OCI-LY1 (cell line): ENCODE measurements around the gene SHMT1.
"Not testable (repeated sequence)": the region's sequence is repeated elsewhere in the genome, so short reads cannot be mapped to it uniquely, and the experiment has no call there.

Source experiments
- H2AFZ ChIP-seq: fragments of 200-600 bp; sonication (generic), shearing (Covaris generic); 2 replicates; pipeline ENCODE4 v1.6.0; 2014; ENCODE audit warnings: antibody characterized with exemption, mild to moderate bottlenecking, low read length
- H3F3A ChIP-seq: fragments of 200-600 bp; sonication (generic), shearing (Covaris generic); 2 replicates; pipeline ENCODE4 v1.6.0; 2014; ENCODE audit warnings: mild to moderate bottlenecking, antibody characterized with exemption, low read length, moderate library complexity; ENCODE audit not compliant: insufficient read depth
- H3K27ac ChIP-seq: fragments of 200-600 bp; sonication (generic); 2 replicates; pipeline ENCODE4 v1.5.1; 2014; ENCODE audit warnings: low read length, mixed run types, mild to moderate bottlenecking, low read depth; ENCODE audit not compliant: poor library complexity, severe bottlenecking
- H3K27me3 ChIP-seq: fragments of 200-600 bp; sonication (generic); 2 replicates; pipeline ENCODE4 v1.6.0; 2014; ENCODE audit warnings: antibody characterized with exemption, mild to moderate bottlenecking, low read length, moderate library complexity; ENCODE audit not compliant: insufficient read depth
- H3K36me3 ChIP-seq: fragments of 200-600 bp; sonication (generic); 2 replicates; pipeline ENCODE4 v1.6.1; 2014; ENCODE audit warnings: mild to moderate bottlenecking, antibody characterized with exemption, low read length, moderate library complexity, mixed read lengths; ENCODE audit not compliant: insufficient read depth
- H3K4me1 ChIP-seq: fragments of 200-600 bp; sonication (generic); 2 replicates; pipeline ENCODE4 v1.5.1; 2014; ENCODE audit warnings: mild to moderate bottlenecking, low read length, moderate library complexity; ENCODE audit not compliant: insufficient read depth, severe bottlenecking
- H3K4me2 ChIP-seq: fragments of 200-600 bp; sonication (generic), shearing (Covaris generic); 2 replicates; pipeline ENCODE4 v1.6.1; 2014; ENCODE audit warnings: low read length
- H3K4me3 ChIP-seq: fragments of 200-600 bp; sonication (generic); 2 replicates; pipeline ENCODE4 v1.5.1; 2014; ENCODE audit warnings: low read length, low read depth, mild to moderate bottlenecking, mixed read lengths; ENCODE audit not compliant: poor library complexity, severe bottlenecking
- H3K79me2 ChIP-seq: fragments of 200-600 bp; shearing (Covaris generic); 2 replicates; pipeline ENCODE4 v1.6.1; 2016; ENCODE audit warnings: mixed run types, low read length, mixed read lengths; ENCODE audit not compliant: insufficient read depth
- H3K9ac ChIP-seq: fragments of 200-600 bp; sonication (generic), shearing (Covaris generic); 2 replicates; pipeline ENCODE4 v1.6.1; 2014; ENCODE audit warnings: mild to moderate bottlenecking, low read length, mixed read lengths
- H3K9me2 ChIP-seq: fragments of 200-600 bp; sonication (generic), shearing (Covaris generic); 2 replicates; pipeline ENCODE4 v1.6.1; 2014; ENCODE audit warnings: low read depth, mild to moderate bottlenecking, low read length, mixed read lengths
- H3K9me3 ChIP-seq: fragments of 200-600 bp; shearing (Covaris generic); 2 replicates; pipeline ENCODE4 v1.6.1; 2014; ENCODE audit warnings: low read length, mixed read lengths
- H4K20me1 ChIP-seq: fragments of 200-600 bp; sonication (generic), shearing (Covaris generic); 2 replicates; pipeline ENCODE4 v1.6.0; 2016; ENCODE audit warnings: mild to moderate bottlenecking, low read length; ENCODE audit not compliant: insufficient read depth
- EZH2 ChIP-seq: fragments of 200-600 bp; sonication (generic), shearing (Covaris generic); IDR thresholded peaks from 2 replicates; pipeline ENCODE4 v1.8.0; 2017; ENCODE audit warnings: borderline replicate concordance, mixed run types, mild to moderate bottlenecking, antibody characterized with exemption, low read length, moderate library complexity, mixed read lengths
- TF ChIP-seq, protein P1 (sequence below): fragments of 200-600 bp; sonication (generic), shearing (Covaris generic); IDR thresholded peaks from 2 replicates; pipeline ENCODE4 v1.5.1; 2017; ENCODE audit warnings: mild to moderate bottlenecking, antibody characterized with exemption, low read length, moderate library complexity, mixed read lengths

The SHMT1 gene

DNA sequence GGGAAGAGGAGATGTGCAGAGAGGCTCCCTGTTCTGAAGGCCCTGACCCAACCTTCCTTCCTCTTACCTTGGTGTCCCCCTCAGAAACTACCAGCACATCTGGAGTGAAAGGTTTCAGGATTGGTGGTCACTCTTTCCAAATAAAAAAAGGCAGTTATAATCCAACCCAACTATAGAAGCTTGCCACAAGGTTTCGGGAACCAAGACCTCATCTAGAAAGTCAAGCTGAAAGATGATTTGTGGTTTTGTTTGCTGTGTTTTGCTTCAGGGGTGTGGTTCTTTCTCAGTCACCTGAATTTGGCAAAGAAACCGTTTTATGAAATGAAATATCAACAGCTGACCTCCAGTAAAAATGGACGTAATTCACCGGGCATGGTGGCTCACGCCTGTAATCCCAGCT, 19.3 kb downstream of the SHMT1 start:
- no peaks in the 10 kb centered on the region for H3K9me3 ChIP-seq
- H3K9me2 ChIP-seq = no peaks in the 10 kb centered on the region
- no peak overlapping the region for H3K4me2 ChIP-seq
- no peak overlapping the region for H2AFZ ChIP-seq
- no peaks in the 10 kb centered on the region for H3F3A ChIP-seq
- H3K79me2 ChIP-seq = no peaks in the 10 kb centered on the region
- H3K27me3 ChIP-seq = no peaks in the 10 kb centered on the region
- no peak overlapping the region for H3K27ac ChIP-seq
- no peak overlapping the region for H3K4me3 ChIP-seq
- TF ChIP-seq, protein P1, sequence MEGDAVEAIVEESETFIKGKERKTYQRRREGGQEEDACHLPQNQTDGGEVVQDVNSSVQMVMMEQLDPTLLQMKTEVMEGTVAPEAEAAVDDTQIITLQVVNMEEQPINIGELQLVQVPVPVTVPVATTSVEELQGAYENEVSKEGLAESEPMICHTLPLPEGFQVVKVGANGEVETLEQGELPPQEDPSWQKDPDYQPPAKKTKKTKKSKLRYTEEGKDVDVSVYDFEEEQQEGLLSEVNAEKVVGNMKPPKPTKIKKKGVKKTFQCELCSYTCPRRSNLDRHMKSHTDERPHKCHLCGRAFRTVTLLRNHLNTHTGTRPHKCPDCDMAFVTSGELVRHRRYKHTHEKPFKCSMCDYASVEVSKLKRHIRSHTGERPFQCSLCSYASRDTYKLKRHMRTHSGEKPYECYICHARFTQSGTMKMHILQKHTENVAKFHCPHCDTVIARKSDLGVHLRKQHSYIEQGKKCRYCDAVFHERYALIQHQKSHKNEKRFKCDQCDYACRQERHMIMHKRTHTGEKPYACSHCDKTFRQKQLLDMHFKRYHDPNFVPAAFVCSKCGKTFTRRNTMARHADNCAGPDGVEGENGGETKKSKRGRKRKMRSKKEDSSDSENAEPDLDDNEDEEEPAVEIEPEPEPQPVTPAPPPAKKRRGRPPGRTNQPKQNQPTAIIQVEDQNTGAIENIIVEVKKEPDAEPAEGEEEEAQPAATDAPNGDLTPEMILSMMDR = no peak
- TF ChIP-seq EZH2 = no peak
- H3K4me1 ChIP-seq = no peaks in the 10 kb centered on the region
- H3K36me3 ChIP-seq = peaks cover 85% of the 10 kb centered on the region
- no peak overlapping the region for H3K9ac ChIP-seq
- no peaks in the 10 kb centered on the region for H4K20me1 ChIP-seq

DNA sequence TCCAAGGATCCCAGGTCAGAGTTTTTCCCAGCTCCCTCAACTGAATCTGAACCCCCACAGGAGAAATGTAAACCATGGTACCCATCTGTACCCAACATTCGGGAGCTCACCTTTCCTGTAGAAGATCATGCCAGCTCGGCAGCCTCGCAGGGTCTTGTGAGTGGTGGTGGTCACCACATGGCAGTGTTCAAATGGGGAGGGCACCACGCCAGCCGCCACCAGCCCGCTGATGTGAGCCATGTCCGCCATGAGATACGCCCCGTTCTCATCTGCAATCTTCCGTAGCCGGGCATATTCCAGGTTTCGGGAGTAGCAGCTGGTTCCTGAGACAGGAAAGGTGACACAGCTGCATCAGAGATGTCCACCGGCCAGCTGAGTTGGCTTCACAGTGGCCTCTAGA, 23.4 kb downstream of the SHMT1 start:
- Histone ChIP-seq H3K27ac (no peak overlapping the region), H2AFZ (no peak overlapping the region), H3K9me2 (no peaks in the 10 kb centered on the region), H3K4me1 (no peaks in the 10 kb centered on the region), H3K9me3 (no peaks in the 10 kb centered on the region), H3K36me3 (peaks cover 71% of the 10 kb centered on the region), H3K79me2 (no peaks in the 10 kb centered on the region), H3K27me3 (no peaks in the 10 kb centered on the region), H3F3A (no peaks in the 10 kb centered on the region), H3K9ac (no peak overlapping the region), H3K4me2 (no peak overlapping the region), H4K20me1 (no peaks in the 10 kb centered on the region), H3K4me3 (no peak overlapping the region)
- TF ChIP-seq, protein P1 = no peak
- no peak for TF ChIP-seq EZH2

DNA sequence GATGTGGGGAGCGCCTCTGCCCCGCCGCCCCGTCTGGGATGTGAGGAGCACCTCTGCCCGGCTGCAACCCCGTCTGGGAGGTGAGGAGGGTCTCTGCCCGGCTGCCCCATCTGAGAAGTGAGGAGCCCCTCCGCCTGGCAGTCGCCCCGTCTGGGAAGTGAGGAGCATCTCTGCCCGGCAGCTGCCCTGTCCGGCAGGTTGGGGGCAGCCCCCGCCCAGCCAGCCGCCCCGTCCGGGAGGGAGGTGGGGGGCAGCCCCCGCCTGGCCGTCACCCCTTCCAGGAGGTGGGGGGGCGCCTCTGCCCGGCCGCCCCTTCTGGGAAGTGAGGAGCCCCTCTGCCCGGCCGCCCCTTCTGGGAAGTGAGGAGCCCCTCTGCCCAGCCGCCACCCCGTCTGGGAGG, 25.2 kb downstream of the SHMT1 start:
- not testable (repeated sequence) for H3K4me3 ChIP-seq, H4K20me1 ChIP-seq, H3K9me2 ChIP-seq, H2AFZ ChIP-seq, H3K9ac ChIP-seq, H3K79me2 ChIP-seq, H3K9me3 ChIP-seq, H3K27ac ChIP-seq, H3K27me3 ChIP-seq, H3K4me1 ChIP-seq, H3F3A ChIP-seq, H3K4me2 ChIP-seq
- H3K36me3 ChIP-seq = peaks cover 68% of the 10 kb centered on the region

DNA sequence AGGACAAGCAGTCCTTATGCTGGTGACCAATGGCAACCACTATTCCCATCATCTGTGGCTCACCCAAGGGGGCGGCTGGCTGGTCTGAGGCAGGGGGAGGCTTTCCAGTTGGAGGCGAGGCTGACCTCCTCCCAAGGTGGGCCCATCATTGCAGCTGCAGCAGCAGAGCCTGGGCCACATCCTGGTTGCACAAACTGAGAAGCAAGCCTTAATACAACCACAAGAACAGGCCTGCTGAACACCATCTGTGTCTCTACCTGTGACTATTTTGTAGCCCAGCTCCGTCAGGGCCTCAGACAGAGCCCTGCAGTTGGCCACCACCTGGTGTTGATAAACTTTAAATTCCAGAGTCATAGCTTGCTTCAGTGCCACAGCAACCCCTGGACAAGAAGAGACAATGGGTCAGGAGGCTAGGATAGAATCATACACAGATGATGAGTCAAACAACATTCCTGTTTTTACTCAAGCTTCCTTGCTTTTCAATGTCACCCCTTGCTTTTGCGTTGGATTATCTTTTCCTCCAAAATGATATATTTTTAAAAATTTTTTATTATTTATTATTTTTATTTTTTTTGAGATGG, 30.4 kb downstream of the SHMT1 start:
- no peak overlapping the region for H3K4me2 ChIP-seq
- H3K36me3 ChIP-seq = peaks cover 69% of the 10 kb centered on the region
- no peaks in the 10 kb centered on the region for H4K20me1 ChIP-seq

More for the DNA sequence above, 30.4 kb downstream of the SHMT1 start:
- H3K9me2 ChIP-seq = no peaks in the 10 kb centered on the region
- no peaks in the 10 kb centered on the region for H3K79me2 ChIP-seq
- H3K4me1 ChIP-seq = no peaks in the 10 kb centered on the region
- no peaks in the 10 kb centered on the region for H3F3A ChIP-seq
- TF ChIP-seq, protein P1 = no peak
- no peak for TF ChIP-seq EZH2
- H2AFZ ChIP-seq = no peak overlapping the region
- H3K27me3 ChIP-seq = no peaks in the 10 kb centered on the region
- no peak overlapping the region for H3K27ac ChIP-seq
- H3K9ac ChIP-seq = no peak overlapping the region
- no peak overlapping the region for H3K4me3 ChIP-seq
- no peaks in the 10 kb centered on the region for H3K9me3 ChIP-seq
